HepG2 (cell line): ENCODE measurements around the gene CLCN4. TPM values are rescaled to one million over a fixed set of nuclear protein-coding genes. Genes with fewer than 3 reads are reported as not detected.

Source experiments
- ATAC-seq: fragments of 200-7000 bp; cut with Tn5 transposase; 3 replicates; pipeline ENCODE4 v1.9.1; 2020; ENCODE audit warnings: mild to moderate bottlenecking, moderate library complexity
- BruUV-seq: library from RNA; stranded (reverse); fragments of 400-500 nt; replicated peaks from 2 replicates; lab custom pipeline; 2021; lab: Mats Ljungman, UMichigan
- CTCF ChIA-PET: fragments of 300-600 bp; formaldehyde crosslinking; extraction: SDS; loops from one replicate; lab custom pipeline; 2021; ENCODE audit warnings: low total read pairs, inconsistent platforms, low intra/inter-chr PET ratio; lab: Yijun Ruan, JAX
- POLR2A ChIA-PET: fragments of 350-600 bp; sonication (Branson Sonifier 250); formaldehyde crosslinking; loops from one replicate; lab custom pipeline; 2020; ENCODE audit warnings: antibody characterized with exemption, inconsistent platforms; lab: Yijun Ruan, JAX
- DNase-seq: peaks from one replicate; pipeline ENCODE4 v3.0.0-alpha.2; 2015; ENCODE audit warnings: low spot score
- FAIRE-seq: peaks from 3 replicates; lab custom pipeline; 2011; peaks lifted over from hg19 to GRCh38; lab: Jason Lieb, UNC
- H2AFZ ChIP-seq: one replicate; pipeline ENCODE4 v1.6.1; 2011; ENCODE audit warnings: low read length, inconsistent platforms
- H3K27ac ChIP-seq: fragments of 300-600 bp; 3 replicates; pipeline ENCODE4 v1.8.0; 2011; ENCODE audit warnings: mixed run types, mild to moderate bottlenecking, mixed read lengths, low read length, inconsistent platforms; ENCODE audit not compliant: insufficient read depth; ENCODE audit errors: extremely low read length
- H3K27me3 ChIP-seq, 2 experiments: fragments of 200-600 bp in 1 of 2; 2 replicates in 1 of 2; 3 replicates in 1 of 2; pipeline versions ENCODE4 v1.6.0 to v1.8.0; 2011; ENCODE audit warnings: low read length in 2 of 2, mild to moderate bottlenecking in 2 of 2, moderate library complexity in 2 of 2, inconsistent platforms in 1 of 2; ENCODE audit not compliant: insufficient read depth in 2 of 2, control insufficient read depth in 1 of 2
- H3K36me3 ChIP-seq, 2 experiments: fragments of 200-600 bp in 1 of 2; replicated peaks in 1 of 2; 2 replicates in 1 of 2; 3 replicates in 1 of 2; pipeline versions ENCODE4 v1.5.1 to v1.8.0; 2011; ENCODE audit warnings: low read length in 2 of 2, inconsistent platforms in 1 of 2; ENCODE audit not compliant: insufficient read depth in 2 of 2, control insufficient read depth in 1 of 2
- H3K4me1 ChIP-seq: 2 replicates; pipeline ENCODE4 v1.5.1; 2012; ENCODE audit warnings: low read length, inconsistent platforms; ENCODE audit not compliant: insufficient read depth
- H3K4me2 ChIP-seq: 2 replicates; pipeline ENCODE4 v1.6.0; 2011; ENCODE audit warnings: low read depth, low read length, inconsistent platforms
- H3K4me3 ChIP-seq, 3 experiments: fragments of 200-600 bp in 1 of 3; sonication (generic), shearing (Covaris generic) in 1 of 3; replicated peaks in 1 of 3; 2 replicates each; pipeline ENCODE4 v1.5.1; 2011 to 2016; ENCODE audit warnings: low read length in 3 of 3, inconsistent platforms in 2 of 3, low read depth in 2 of 3, mild to moderate bottlenecking in 2 of 3, control low read depth in 1 of 3, mixed read lengths in 1 of 3; ENCODE audit not compliant: insufficient read depth in 1 of 3
- H3K79me2 ChIP-seq: one replicate; pipeline ENCODE4 v1.6.1; 2011; ENCODE audit warnings: low read length, inconsistent platforms; ENCODE audit not compliant: insufficient read depth
- H3K9ac ChIP-seq: 2 replicates; pipeline ENCODE4 v1.6.0; 2011; ENCODE audit warnings: mild to moderate bottlenecking, low read depth, low read length, inconsistent platforms; ENCODE audit not compliant: insufficient read depth
- H3K9me3 ChIP-seq: 2 replicates; pipeline ENCODE4 v1.5.1; 2012; ENCODE audit warnings: mild to moderate bottlenecking, low read length
- H4K20me1 ChIP-seq: 2 replicates; pipeline ENCODE4 v1.6.0; 2011; ENCODE audit warnings: inconsistent platforms, mild to moderate bottlenecking, low read length, moderate library complexity; ENCODE audit not compliant: insufficient read depth
- ESRRA ChIP-seq: sonication (generic); formaldehyde crosslinking; IDR thresholded peaks from 2 replicates; pipeline ENCODE4 v1.5.1; 2020; ENCODE audit warnings: mild to moderate bottlenecking, low read depth, missing genetic modification reagents
- KLF6 ChIP-seq: IDR thresholded peaks from 2 replicates; pipeline ENCODE4 v1.8.0; 2016; ENCODE audit warnings: missing biosample characterization, missing genetic modification reagents
- MAZ ChIP-seq, 2 experiments: sonication (generic) in 1 of 2; formaldehyde crosslinking in 1 of 2; IDR thresholded peaks; 2 replicates each; pipeline versions ENCODE4 v1.5.0 to v1.6.1; 2012 to 2020; ENCODE audit warnings: low read depth in 2 of 2, mild to moderate bottlenecking in 2 of 2, borderline replicate concordance in 1 of 2, improper control_type of control experiment in 1 of 2, low read length in 1 of 2, missing genetic modification reagents in 1 of 2, moderate library complexity in 1 of 2
- PAWR ChIP-seq: sonication (generic); formaldehyde crosslinking; IDR thresholded peaks from 2 replicates; pipeline ENCODE4 v1.4.0; 2020; ENCODE audit warnings: missing genetic modification reagents, mild to moderate bottlenecking, borderline replicate concordance
- ZNF333 ChIP-seq: sonication (generic); formaldehyde crosslinking; IDR thresholded peaks from 2 replicates; pipeline ENCODE4 v1.4.0; 2020; ENCODE audit warnings: mild to moderate bottlenecking, missing genetic modification reagents, borderline replicate concordance
- WGBS: methylation state at CpG from one replicate; pipeline ENCODE4 v1.1.6; 2017; ENCODE audit warnings: low lambda C conversion rate; 5-methylcytosine and 5-hydroxymethylcytosine counted together
- in situ Hi-C: cut with HindIII; loops from 2 replicates; pipeline ENCODE4 v1.10.0; 2017; ENCODE audit warnings: low pct_unique_long_range_greater_than_20kb; ENCODE audit not compliant: extremely low pct_ligation_motif_present
- intact Hi-C: fragments of 100-400 bp; cut with micrococcal nuclease; formaldehyde crosslinking; loops from one replicate; pipeline ENCODE4 v1.10.0; 2022; ENCODE audit not compliant: unreplicated experiment
- polyA plus RNA-seq, 8 experiments: library from polyadenylated mRNA; depleted of rRNA in 3 of 8; stranded (reverse) in 7 of 8; unstranded in 1 of 8; fragments of >200 nt; fragmentation: Illumina TruSeq in 4 of 8; extraction: Trizol in 4 of 8; gene quantifications; 2 replicates each; pipeline versions ENCODE4 v1.2.1 to v1.2.3, GENCODE V29; 2011 to 2016; ENCODE audit warnings: low read depth in 4 of 8, missing spikeins in 1 of 8, mixed read lengths in 1 of 8; ENCODE audit not compliant: insufficient read depth in 1 of 8
- total RNA-seq, 5 experiments: library from RNA; depleted of rRNA; stranded (reverse); fragments of >200 nt; fragmentation: Illumina TruSeq; extraction: Trizol; gene quantifications; 2 replicates each; pipeline ENCODE4 v1.2.3, GENCODE V29; 2016; ENCODE audit warnings: low read depth in 1 of 5
- TF ChIP-seq, protein P1 (sequence below): sonication (generic); formaldehyde crosslinking; IDR thresholded peaks from 2 replicates; pipeline ENCODE4 v1.4.0; 2020; ENCODE audit warnings: mild to moderate bottlenecking, missing genetic modification reagents
- TF ChIP-seq, protein P2 (sequence below): sonication (generic); formaldehyde crosslinking; IDR thresholded peaks from 2 replicates; pipeline ENCODE4 v1.9.0; 2022; ENCODE audit warnings: missing genetic modification reagents, mild to moderate bottlenecking, borderline replicate concordance

The CLCN4 gene
- total and polyA plus RNA-seq, 2 of the 13 experiments (the other 11 are each of a cell fraction or from before 2014, with no cell fraction given) = 1.8 to 2.5 TPM

DNA sequence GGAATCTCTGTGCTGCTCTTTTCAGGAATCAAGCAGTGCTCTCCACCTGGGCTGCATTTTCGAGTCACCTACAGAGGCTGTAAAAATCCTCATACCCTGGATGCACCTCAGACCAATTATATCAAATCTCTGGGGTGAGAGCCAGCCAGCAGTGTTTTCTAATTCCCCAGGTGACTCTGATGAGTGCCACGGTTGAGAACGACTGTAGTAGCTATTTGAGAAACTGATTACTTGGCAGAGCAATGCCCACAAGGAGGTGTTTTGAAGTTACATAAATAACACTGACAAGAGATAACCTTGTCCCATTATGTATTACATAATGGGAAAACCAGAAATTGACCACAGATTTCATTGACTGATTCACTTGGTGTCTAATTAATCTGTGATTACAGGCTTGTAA is 46.8 kb downstream of the CLCN4 start:
- Histone ChIP-seq H3K79me2 (no peaks in the 10 kb centered on the region), H3K36me3 (no peaks in the 10 kb centered on the region), H3K27ac (no peak overlapping the region), H3K9me3 (no peaks in the 10 kb centered on the region), H2AFZ (no peak overlapping the region), H3K27me3 (no peaks in the 10 kb centered on the region), H3K4me3 (no peak overlapping the region), H4K20me1 (no peaks in the 10 kb centered on the region), H3K4me1 (no peaks in the 10 kb centered on the region), H3K4me2 (no peak overlapping the region), H3K9ac (no peak overlapping the region)
- 100% methylated on average over 1 of the region's 3 CpGs for WGBS
- in situ Hi-C loops = no loop called here
- CTCF ChIA-PET = no interaction called here
- DNase-seq (no peak), ATAC-seq (no peak), FAIRE-seq (no peak)
- intact Hi-C loops = no loop called here
- POLR2A ChIA-PET = no interaction called here
- BruUV-seq = no TSS peak
- no peak for TF ChIP-seq KLF6 (CRISPR knock-in tag)
- TF ChIP-seq MAZ (IDR thresholded peaks at IDR 0.05; ENCODE audit: borderline replicate concordance, low read depth, low read length) = no peak
- TF ChIP-seq MAZ (CRISPR knock-in tag; IDR thresholded peaks at IDR 0.05; ENCODE audit: low read depth) = no peak
- TF ChIP-seq, protein P1, sequence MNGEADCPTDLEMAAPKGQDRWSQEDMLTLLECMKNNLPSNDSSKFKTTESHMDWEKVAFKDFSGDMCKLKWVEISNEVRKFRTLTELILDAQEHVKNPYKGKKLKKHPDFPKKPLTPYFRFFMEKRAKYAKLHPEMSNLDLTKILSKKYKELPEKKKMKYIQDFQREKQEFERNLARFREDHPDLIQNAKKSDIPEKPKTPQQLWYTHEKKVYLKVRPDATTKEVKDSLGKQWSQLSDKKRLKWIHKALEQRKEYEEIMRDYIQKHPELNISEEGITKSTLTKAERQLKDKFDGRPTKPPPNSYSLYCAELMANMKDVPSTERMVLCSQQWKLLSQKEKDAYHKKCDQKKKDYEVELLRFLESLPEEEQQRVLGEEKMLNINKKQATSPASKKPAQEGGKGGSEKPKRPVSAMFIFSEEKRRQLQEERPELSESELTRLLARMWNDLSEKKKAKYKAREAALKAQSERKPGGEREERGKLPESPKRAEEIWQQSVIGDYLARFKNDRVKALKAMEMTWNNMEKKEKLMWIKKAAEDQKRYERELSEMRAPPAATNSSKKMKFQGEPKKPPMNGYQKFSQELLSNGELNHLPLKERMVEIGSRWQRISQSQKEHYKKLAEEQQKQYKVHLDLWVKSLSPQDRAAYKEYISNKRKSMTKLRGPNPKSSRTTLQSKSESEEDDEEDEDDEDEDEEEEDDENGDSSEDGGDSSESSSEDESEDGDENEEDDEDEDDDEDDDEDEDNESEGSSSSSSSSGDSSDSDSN (CRISPR knock-in tag) = no peak
- TF ChIP-seq, protein P2, sequence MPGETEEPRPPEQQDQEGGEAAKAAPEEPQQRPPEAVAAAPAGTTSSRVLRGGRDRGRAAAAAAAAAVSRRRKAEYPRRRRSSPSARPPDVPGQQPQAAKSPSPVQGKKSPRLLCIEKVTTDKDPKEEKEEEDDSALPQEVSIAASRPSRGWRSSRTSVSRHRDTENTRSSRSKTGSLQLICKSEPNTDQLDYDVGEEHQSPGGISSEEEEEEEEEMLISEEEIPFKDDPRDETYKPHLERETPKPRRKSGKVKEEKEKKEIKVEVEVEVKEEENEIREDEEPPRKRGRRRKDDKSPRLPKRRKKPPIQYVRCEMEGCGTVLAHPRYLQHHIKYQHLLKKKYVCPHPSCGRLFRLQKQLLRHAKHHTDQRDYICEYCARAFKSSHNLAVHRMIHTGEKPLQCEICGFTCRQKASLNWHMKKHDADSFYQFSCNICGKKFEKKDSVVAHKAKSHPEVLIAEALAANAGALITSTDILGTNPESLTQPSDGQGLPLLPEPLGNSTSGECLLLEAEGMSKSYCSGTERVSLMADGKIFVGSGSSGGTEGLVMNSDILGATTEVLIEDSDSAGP = no peak
- no peak for TF ChIP-seq PAWR
- no peak for TF ChIP-seq ESRRA
- no peak for TF ChIP-seq ZNF333 (CRISPR knock-in tag)
